K562 (cell line): ENCODE data around the gene HCRT. TPM values are rescaled to one million over a fixed set of nuclear protein-coding genes. Genes with fewer than 3 reads are reported as not detected.
A peak's percentile ranks its signal among the peaks of the same experiment; 100 is the strongest.

Experiments
- BRD9 ChIP-seq: fragments of 450-650 bp; IDR thresholded peaks from 2 replicates; pipeline ENCODE4 v1.6.1; 2018; ENCODE audit warnings: low read depth; ENCODE audit not compliant: partially characterized antibody
- CCNT2 ChIP-seq: IDR thresholded peaks from 2 replicates; pipeline ENCODE4 v1.6.1; 2011; ENCODE audit warnings: borderline replicate concordance, low read depth, mild to moderate bottlenecking, moderate library complexity, mixed read lengths, low read length; ENCODE audit not compliant: insufficient read length; ENCODE audit errors: extremely low read depth
- CHD4 ChIP-seq: fragments of 200-600 bp; sonication (generic); IDR thresholded peaks from 3 replicates; pipeline ENCODE4 v1.6.1; 2012; ENCODE audit warnings: low read depth, mild to moderate bottlenecking, mixed read lengths, low read length, inconsistent platforms; ENCODE audit not compliant: insufficient read depth, insufficient replicate concordance, poor library complexity, severe bottlenecking
- DLX4 ChIP-seq: fragments of 250-450 bp; sonication (Bioruptor Pico); IDR thresholded peaks from 2 replicates; pipeline ENCODE4 v1.6.1; 2021; ENCODE audit warnings: mild to moderate bottlenecking
- ESRRA ChIP-seq: fragments of 450-650 bp; IDR thresholded peaks from 2 replicates; pipeline ENCODE4 v1.6.1; 2014; ENCODE audit warnings: low read depth, mild to moderate bottlenecking, moderate library complexity, borderline replicate concordance
- FIP1L1 ChIP-seq: fragments of 200-400 bp; formaldehyde crosslinking; IDR thresholded peaks from 2 replicates; pipeline ENCODE4 v1.6.1; 2018; ENCODE audit warnings: mild to moderate bottlenecking, low read depth, low read length; ENCODE audit not compliant: poor library complexity, severe bottlenecking
- GTF2F1 ChIP-seq: IDR thresholded peaks from 2 replicates; pipeline ENCODE4 v1.6.1; 2011; ENCODE audit warnings: low read depth, low read length, improper control_type of control experiment
- JUND ChIP-seq, 2 experiments: IDR thresholded peaks; 2 replicates in 1 of 2; 3 replicates in 1 of 2; pipeline ENCODE4 v1.6.1; 2011; ENCODE audit warnings: borderline replicate concordance in 2 of 2, low read depth in 2 of 2, low read length in 2 of 2, improper control_type of control experiment in 1 of 2, missing biosample characterization in 1 of 2, missing genetic modification characterization in 1 of 2, missing genetic modification reagents in 1 of 2
- LCOR ChIP-seq: sonication (generic); formaldehyde crosslinking; IDR thresholded peaks from 2 replicates; pipeline ENCODE4 v1.8.0; 2022; ENCODE audit warnings: mild to moderate bottlenecking, missing genetic modification reagents
- MAX ChIP-seq: sonication (generic); formaldehyde crosslinking; IDR thresholded peaks from 2 replicates; pipeline ENCODE4 v1.9.0; 2022; ENCODE audit warnings: mild to moderate bottlenecking, missing genetic modification reagents
- MCM5 ChIP-seq: fragments of 450-650 bp; IDR thresholded peaks from 2 replicates; pipeline ENCODE4 v1.6.1; 2016; ENCODE audit warnings: low read depth
- SOX6 ChIP-seq: fragments of 450-650 bp; IDR thresholded peaks from 2 replicates; pipeline ENCODE4 v1.6.1; 2014; ENCODE audit warnings: mild to moderate bottlenecking
- TARDBP ChIP-seq: fragments of 450-650 bp; IDR thresholded peaks from 2 replicates; pipeline ENCODE4 v1.6.1; 2016
- TRIM24 ChIP-seq, 2 experiments: fragments of 450-650 bp; IDR thresholded peaks; 2 replicates each; pipeline ENCODE4 v1.6.1; 2016
- XRCC5 ChIP-seq: fragments of 200-400 bp; formaldehyde crosslinking; IDR thresholded peaks from 2 replicates; pipeline ENCODE4 v1.6.1; 2017; ENCODE audit warnings: low read depth, mild to moderate bottlenecking, low read length
- ZNF146 ChIP-seq: IDR thresholded peaks from one replicate; pipeline ENCODE4 v1.6.1; 2018; ENCODE audit warnings: missing compliant biosample characterization; ENCODE audit not compliant: unreplicated experiment
- ZNF24 ChIP-seq: fragments of 450-650 bp; IDR thresholded peaks from 2 replicates; pipeline ENCODE4 v1.6.1; 2016
- ZNF592 ChIP-seq: fragments of 450-650 bp; IDR thresholded peaks from 2 replicates; pipeline ENCODE4 v1.6.1; 2017; ENCODE audit warnings: antibody characterized with exemption, mild to moderate bottlenecking
- ZNF77 ChIP-seq: fragments of 250-450 bp; sonication (Bioruptor Pico); IDR thresholded peaks from 2 replicates; pipeline ENCODE4 v1.5.0; 2020
- polyA plus RNA-seq, 8 experiments: library from polyadenylated mRNA; depleted of rRNA in 4 of 8; stranded (reverse) in 5 of 8; unstranded in 3 of 8; fragments of >200 nt; fragmentation: Nextera tagmentation in 2 of 8; fragmentation: Illumina TruSeq in 1 of 8; extraction: Ambion mirVana in 2 of 8; extraction: Trizol in 1 of 8; gene quantifications; 2 replicates each; pipeline versions ENCODE4 v1.2.1 to v1.2.3, GENCODE V29; 2011 to 2014; ENCODE audit warnings: inconsistent platforms in 1 of 8, missing spikeins in 1 of 8
- total RNA-seq, 7 experiments: library from RNA; depleted of rRNA in 6 of 7; stranded (reverse); fragments of >200 nt in 6 of 7; fragmentation: Illumina TruSeq in 2 of 7; extraction: Trizol in 2 of 7; gene quantifications; 2 replicates each; pipeline versions ENCODE4 v1.2.1 to v1.2.3, GENCODE V29; 2011 to 2021; ENCODE audit warnings: low replicate concordance in 1 of 7

Gene HCRT
- total and polyA plus RNA-seq, 9 of the 15 experiments (the other 6 are each of a cell fraction or from before 2014, with no cell fraction given), result not detected

GRCh38 chr17:42180922-42181850, 4.1 kb downstream of the HCRT start, which contains the start of gene KCNH4 (continued):
- TF ChIP-seq TARDBP (peak; percentile 93; the same call in 1 of the 2 replicates), MAX (CRISPR knock-in tag) (peak; percentile 96), CHD4 (no peak), JUND (IDR thresholded peaks at IDR 0.05; ENCODE audit: borderline replicate concordance, low read depth, low read length) (peak; percentile 47; the same call in 1 of the 2 replicates), JUND (tag; IDR thresholded peaks at IDR 0.05; ENCODE audit: borderline replicate concordance, low read depth, low read length) (peak; percentile 56; the same call in 1 of the 3 replicates), BRD9 (no peak), LCOR (CRISPR knock-in tag) (peak; percentile 72; the same call in 1 of the 2 replicates), ZNF146 (CRISPR knock-in tag) (no peak), SOX6 (peak; percentile 42; the same call in 1 of the 2 replicates), ZNF77 (CRISPR knock-in tag) (no peak), DLX4 (CRISPR knock-in tag) (no peak), CCNT2 (peak; percentile 53), TRIM24 (IDR thresholded peaks at IDR 0.05) (no peak), ESRRA (peak; percentile 58; the same call in 1 of the 2 replicates), FIP1L1 (peak; percentile 79), XRCC5 (peak; percentile 95; the same call in 1 of the 2 replicates), ZNF592 (peak; percentile 61; the same call in 1 of the 2 replicates), MCM5 (no peak), ZNF24 (peak; percentile 29; the same call in 1 of the 2 replicates), GTF2F1 (peak; percentile 67; the same call in 1 of the 2 replicates)
